Measurements from ENCODE around the gene CCHCR1. TPM values are rescaled to one million over a fixed set of nuclear protein-coding genes. Genes with fewer than 3 reads are reported as not detected.
A peak's percentile ranks its signal among the peaks of the same experiment; 100 is the strongest.

CCHCR1 gene
- total and polyA plus RNA-seq, 4 donors: 3.1 to 9.9 (median 6.2) TPM

- TF ChIP-seq CTCF (IDR thresholded peaks at IDR 0.05; ENCODE audit: low read depth, low read length, missing input control) (no peak), RAD21 (IDR thresholded peaks at IDR 0.05) (no peak), FOXA1 (IDR thresholded peaks at IDR 0.05) (no peak), GABPA (IDR thresholded peaks at IDR 0.05 in 1 of 2, conservative IDR thresholded peaks at IDR 0.05 in 1 of 2) (no peak)
Observed at GRCh38 chr6:31114970-31115849, 42.4 kb downstream of the CCHCR1 start (continued).

GRCh38 chr6:31114541-31114878, 43.1 kb downstream of the CCHCR1 start, which contains the start of gene PSORS1C1:
PSORS1C1 (plus strand) TSS chr6:31114800; CDS start chr6:31129633, 14,833 bp downstream.
- WGBS: 32% methylated on average over 3 of the region's 3 CpGs
- Histone ChIP-seq H3K4me1 (ENCODE audit: control insufficient read depth in 4 of 4, insufficient read depth in 4 of 4, low read length in 3 of 4) (no peaks in the 10 kb centered on the region), H3K27me3 (ENCODE audit: control insufficient read depth in 4 of 4, insufficient read depth in 4 of 4, low read length in 3 of 4) (peaks cover 0 to 2% (median 0%) of the 10 kb centered on the region in 4 donors), H3K27ac (ENCODE audit: low read depth in 1 of 2, low read length in 2 of 2) (no peak within 1 kb of the TSS), H3K9ac (ENCODE audit: low read depth in 1 of 2, low read length in 2 of 2) (no peak within 1 kb of the TSS), H3K9me3 (ENCODE audit: control insufficient read depth in 4 of 4, low read length in 3 of 4) (no peaks in the 10 kb centered on the region), H3K36me3 (ENCODE audit: control insufficient read depth in 4 of 4, insufficient read depth in 3 of 4, low read depth in 1 of 4, low read length in 3 of 4) (no peaks in the 10 kb centered on the region), H3K4me3 (ENCODE audit: low read depth in 1 of 3, low read length in 3 of 3) (no peak within 1 kb of the TSS)
- peak in 1 of 2 donors; percentile 33 for TF ChIP-seq JUND (IDR thresholded peaks at IDR 0.05)
- no peak for TF ChIP-seq REST (IDR thresholded peaks at IDR 0.05)
- TF ChIP-seq GABPA (IDR thresholded peaks at IDR 0.05 in 1 of 2, conservative IDR thresholded peaks at IDR 0.05 in 1 of 2): no peak
- TF ChIP-seq TAF1 (conservative IDR thresholded peaks at IDR 0.05): no peak
- DNase-seq (ENCODE audit: low spot score): no peak

- no peak for DNase-seq (ENCODE audit: low spot score)
- Histone ChIP-seq H3K4me3 (ENCODE audit: low read depth in 1 of 3, low read length in 3 of 3) (no peak overlapping the region), H3K36me3 (ENCODE audit: control insufficient read depth in 4 of 4, insufficient read depth in 3 of 4, low read depth in 1 of 4, low read length in 3 of 4) (no peaks in the 10 kb centered on the region), H3K4me1 (ENCODE audit: control insufficient read depth in 4 of 4, insufficient read depth in 4 of 4, low read length in 3 of 4) (no peaks in the 10 kb centered on the region), H3K9me3 (ENCODE audit: control insufficient read depth in 4 of 4, low read length in 3 of 4) (no peaks in the 10 kb centered on the region), H3K27ac (ENCODE audit: low read depth in 1 of 2, low read length in 2 of 2) (no peak overlapping the region), H3K27me3 (ENCODE audit: control insufficient read depth in 4 of 4, insufficient read depth in 4 of 4, low read length in 3 of 4) (peaks cover 0 to 2% (median 0%) of the 10 kb centered on the region in 4 donors), H3K9ac (ENCODE audit: low read depth in 1 of 2, low read length in 2 of 2) (no peak overlapping the region)
- WGBS: 83% methylated on average over 7 of the region's 7 CpGs
- TF ChIP-seq JUND (IDR thresholded peaks at IDR 0.05): no peak
- TF ChIP-seq GABPA (IDR thresholded peaks at IDR 0.05 in 1 of 2, conservative IDR thresholded peaks at IDR 0.05 in 1 of 2): no peak
- TF ChIP-seq HNF4A (conservative IDR thresholded peaks at IDR 0.05): no peak
- no peak for TF ChIP-seq RXRA (IDR thresholded peaks at IDR 0.05)
- TF ChIP-seq RAD21 (IDR thresholded peaks at IDR 0.05): no peak
- TF ChIP-seq NR2F2 (IDR thresholded peaks at IDR 0.05): no peak
- no peak for TF ChIP-seq REST (IDR thresholded peaks at IDR 0.05)
- TF ChIP-seq SP1 (IDR thresholded peaks at IDR 0.05): no peak
- no peak for TF ChIP-seq EGR1 (IDR thresholded peaks at IDR 0.05; ENCODE audit: low read depth in 2 of 2)
- no peak for TF ChIP-seq TAF1 (conservative IDR thresholded peaks at IDR 0.05)
- no peak for TF ChIP-seq ZBTB33 (IDR thresholded peaks at IDR 0.05)
- no peak for TF ChIP-seq ATF3 (IDR thresholded peaks at IDR 0.05)
- TF ChIP-seq FOXA2 (IDR thresholded peaks at IDR 0.05): no peak
- no peak for TF ChIP-seq FOXA1 (IDR thresholded peaks at IDR 0.05)
- no peak for TF ChIP-seq YY1 (IDR thresholded peaks at IDR 0.05)
Observed at GRCh38 chr6:31113861-31114540, 43.6 kb downstream of the CCHCR1 start.
